ENCODE measurements around the gene ANKRD62. TPM values are rescaled to one million over a fixed set of nuclear protein-coding genes. Genes with fewer than 3 reads are reported as not detected.

Gene ANKRD62
- total RNA-seq, 2 experiments from 2014 or later, result not detected

DNA sequence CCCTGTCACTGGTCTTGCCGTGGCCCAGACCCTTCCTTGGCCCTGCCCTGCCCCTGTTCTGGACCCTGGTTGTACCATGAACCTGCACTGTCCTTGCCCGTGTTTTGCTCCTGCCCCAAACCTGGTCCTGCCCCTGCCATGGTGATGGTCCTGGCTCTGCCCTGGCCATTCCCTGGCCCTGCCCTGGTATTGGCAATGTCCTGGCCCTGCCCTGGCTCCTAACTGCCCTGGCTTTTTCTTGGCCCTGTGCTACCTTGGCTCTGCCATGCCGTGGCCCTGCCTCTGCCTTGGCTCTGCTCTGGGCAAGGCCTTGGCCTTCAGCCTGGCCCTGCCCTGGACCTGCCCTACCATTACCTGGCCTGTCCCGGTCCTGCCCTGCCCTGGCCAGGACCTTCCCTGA lies 5.5 kb upstream of the ANKRD62 start:
- H3K27ac ChIP-seq (ENCODE audit: low read depth in 1 of 2, low read length in 2 of 2), result no peak overlapping the region
- Mint-ChIP-seq H3K9me3 (no peaks in the 10 kb centered on the region), H3K4me3 (no peak overlapping the region), H3K27ac (no peak overlapping the region), H3K27me3 (peaks cover 9% of the 10 kb centered on the region), H3K36me3 (ENCODE audit: low read depth) (no peaks in the 10 kb centered on the region), H3K4me1 (ENCODE audit: low read depth) (no peaks in the 10 kb centered on the region)
- H3K4me3 ChIP-seq (ENCODE audit: low read length), result no peak overlapping the region
- H3K4me1 ChIP-seq (ENCODE audit: insufficient read depth, low read length), result no peaks in the 10 kb centered on the region
- no peaks in the 10 kb centered on the region for H3K36me3 ChIP-seq (ENCODE audit: insufficient read depth, low read length)
- ATAC-seq (ENCODE audit: poor library complexity) (no peak), DNase-seq (no peak)
- TF ChIP-seq, protein P1, sequence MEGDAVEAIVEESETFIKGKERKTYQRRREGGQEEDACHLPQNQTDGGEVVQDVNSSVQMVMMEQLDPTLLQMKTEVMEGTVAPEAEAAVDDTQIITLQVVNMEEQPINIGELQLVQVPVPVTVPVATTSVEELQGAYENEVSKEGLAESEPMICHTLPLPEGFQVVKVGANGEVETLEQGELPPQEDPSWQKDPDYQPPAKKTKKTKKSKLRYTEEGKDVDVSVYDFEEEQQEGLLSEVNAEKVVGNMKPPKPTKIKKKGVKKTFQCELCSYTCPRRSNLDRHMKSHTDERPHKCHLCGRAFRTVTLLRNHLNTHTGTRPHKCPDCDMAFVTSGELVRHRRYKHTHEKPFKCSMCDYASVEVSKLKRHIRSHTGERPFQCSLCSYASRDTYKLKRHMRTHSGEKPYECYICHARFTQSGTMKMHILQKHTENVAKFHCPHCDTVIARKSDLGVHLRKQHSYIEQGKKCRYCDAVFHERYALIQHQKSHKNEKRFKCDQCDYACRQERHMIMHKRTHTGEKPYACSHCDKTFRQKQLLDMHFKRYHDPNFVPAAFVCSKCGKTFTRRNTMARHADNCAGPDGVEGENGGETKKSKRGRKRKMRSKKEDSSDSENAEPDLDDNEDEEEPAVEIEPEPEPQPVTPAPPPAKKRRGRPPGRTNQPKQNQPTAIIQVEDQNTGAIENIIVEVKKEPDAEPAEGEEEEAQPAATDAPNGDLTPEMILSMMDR (IDR thresholded peaks at IDR 0.05), result no peak
- ChIA-PET CTCF (no interaction called here), POLR2A (no interaction called here)
- intact Hi-C loops (cut with DNase I, micrococcal nuclease), result no loop called here
- peaks cover 0 to 16% of the 10 kb centered on the region in 2 experiments for H3K9me3 ChIP-seq (ENCODE audit: control insufficient read depth in 1 of 2, insufficient read depth in 1 of 2, low read length in 2 of 2)
- H3K27me3 ChIP-seq (ENCODE audit: control insufficient read depth in 1 of 2, insufficient read depth in 2 of 2, low read length in 2 of 2), result no peaks in the 10 kb centered on the region

DNA sequence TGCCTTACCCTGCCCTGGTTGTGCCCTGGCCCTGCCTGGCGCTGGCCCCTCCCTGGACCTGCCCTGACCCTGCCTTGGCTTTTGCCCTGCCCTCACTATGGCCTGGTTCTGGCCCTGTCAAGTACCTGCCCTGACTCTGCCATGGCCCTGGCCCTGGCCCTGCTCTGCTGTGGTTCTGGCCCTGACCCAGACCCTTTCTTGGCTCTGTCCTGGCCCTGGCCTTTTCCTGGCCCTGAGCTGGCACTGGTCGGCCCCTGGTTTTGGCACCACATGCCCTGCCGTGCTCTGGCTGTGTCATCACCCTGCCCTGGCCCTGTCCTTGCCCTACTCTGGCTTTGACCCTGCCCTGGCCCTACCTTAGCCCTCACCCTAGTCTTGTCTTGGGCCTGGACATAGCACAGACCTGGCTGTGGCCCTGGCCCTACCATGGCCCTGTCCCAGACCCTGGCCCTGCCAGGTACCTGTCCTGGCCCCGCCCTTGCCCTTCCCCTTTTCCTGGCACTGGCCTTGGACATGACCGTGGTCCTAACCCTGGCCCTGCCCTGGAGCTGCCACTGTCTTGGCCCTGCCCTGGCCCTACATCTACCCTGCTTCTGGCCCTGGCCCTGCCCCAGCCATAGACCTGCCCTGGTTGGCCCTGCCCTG lies 4.8 kb upstream of the ANKRD62 start:
- no peaks in the 10 kb centered on the region for H3K4me1 ChIP-seq (ENCODE audit: insufficient read depth, low read length)
- peak in 1 of 14 experiments; percentile 3 for DNase-seq
- H3K27me3 Mint-ChIP-seq, result peaks cover 9% of the 10 kb centered on the region
- no peaks in the 10 kb centered on the region for H3K36me3 Mint-ChIP-seq (ENCODE audit: low read depth)
- peaks cover 0 to 24% of the 10 kb centered on the region in 2 experiments for H3K9me3 ChIP-seq (ENCODE audit: control insufficient read depth in 1 of 2, insufficient read depth in 1 of 2, low read length in 2 of 2)
- no peaks in the 10 kb centered on the region for H3K4me1 Mint-ChIP-seq (ENCODE audit: low read depth)
- no peaks in the 10 kb centered on the region for H3K27me3 ChIP-seq (ENCODE audit: control insufficient read depth in 1 of 2, insufficient read depth in 2 of 2, low read length in 2 of 2)
- H3K9me3 Mint-ChIP-seq, result no peaks in the 10 kb centered on the region
- no peak overlapping the region for H3K27ac ChIP-seq (ENCODE audit: low read depth in 1 of 2, low read length in 2 of 2)
- no peak overlapping the region for H3K27ac Mint-ChIP-seq
- no peaks in the 10 kb centered on the region for H3K36me3 ChIP-seq (ENCODE audit: insufficient read depth, low read length)
- no peak for ATAC-seq (ENCODE audit: poor library complexity)
- ChIA-PET CTCF (no interaction called here), POLR2A (interaction anchor here (0.6 kb wide), 1 partner anchor 33 kb away, joined by 3 read pairs; no protein-coding TSS in a partner anchor)
- TF ChIP-seq, protein P1 (IDR thresholded peaks at IDR 0.05), result no peak
- H3K4me3 Mint-ChIP-seq, result no peak overlapping the region
- no peak overlapping the region for H3K4me3 ChIP-seq (ENCODE audit: low read length)
- intact Hi-C loops (cut with DNase I, micrococcal nuclease), result no loop called here

DNA sequence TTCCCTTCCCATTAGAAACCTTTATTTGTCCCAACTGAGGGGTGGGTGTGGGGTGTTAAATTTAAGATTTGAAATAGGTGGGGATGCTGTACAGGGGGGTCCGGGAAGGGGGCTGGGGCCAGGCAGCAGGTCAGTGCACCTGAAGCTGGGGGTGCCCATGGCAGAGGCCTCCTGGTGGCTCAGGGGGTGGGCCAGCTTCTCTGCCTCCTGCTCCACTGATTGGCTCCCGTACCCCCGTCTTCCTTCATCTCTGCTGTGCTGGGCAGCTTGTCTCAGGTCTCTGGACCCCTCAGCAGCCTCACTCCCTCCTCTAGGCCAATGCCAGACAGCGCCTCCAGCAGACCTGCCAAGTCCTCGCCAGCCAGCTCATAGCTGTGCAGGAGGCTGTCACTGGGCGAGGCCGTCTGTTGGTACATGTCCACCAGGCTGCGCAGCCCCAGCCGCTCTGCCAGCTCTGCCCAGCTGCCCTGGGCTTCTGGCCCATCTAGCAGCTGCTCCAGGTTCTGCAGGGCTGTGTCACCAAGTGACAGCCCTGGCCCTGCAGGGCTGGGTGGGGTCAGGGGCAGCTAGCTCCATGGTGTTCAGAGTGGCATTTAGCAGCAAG lies 2.0 kb upstream of the ANKRD62 start:
- Mint-ChIP-seq H3K4me1 (ENCODE audit: low read depth) (no peaks in the 10 kb centered on the region), H3K9me3 (no peaks in the 10 kb centered on the region), H3K4me3 (no peak overlapping the region), H3K36me3 (ENCODE audit: low read depth) (no peaks in the 10 kb centered on the region), H3K27me3 (peaks cover 9% of the 10 kb centered on the region), H3K27ac (no peak overlapping the region)
- no peaks in the 10 kb centered on the region for H3K27me3 ChIP-seq (ENCODE audit: control insufficient read depth in 1 of 2, insufficient read depth in 2 of 2, low read length in 2 of 2)
- TF ChIP-seq, protein P1 (IDR thresholded peaks at IDR 0.05), result no peak
- CTCF ChIA-PET, result no interaction called here
- H3K4me3 ChIP-seq (ENCODE audit: low read length), result no peak overlapping the region
- ATAC-seq (ENCODE audit: poor library complexity) (no peak), DNase-seq (no peak)
- intact Hi-C loops (cut with DNase I, micrococcal nuclease), result no loop called here
- no peak overlapping the region for H3K27ac ChIP-seq (ENCODE audit: low read depth in 1 of 2, low read length in 2 of 2)
- no peaks in the 10 kb centered on the region for H3K4me1 ChIP-seq (ENCODE audit: insufficient read depth, low read length)
- no peaks in the 10 kb centered on the region for H3K36me3 ChIP-seq (ENCODE audit: insufficient read depth, low read length)
- POLR2A ChIA-PET, result no interaction called here
- peaks cover 0 to 26% of the 10 kb centered on the region in 2 experiments for H3K9me3 ChIP-seq (ENCODE audit: control insufficient read depth in 1 of 2, insufficient read depth in 1 of 2, low read length in 2 of 2)

All from CD4-positive, alpha-beta T cell (primary cell).